A673 (cell line): ENCODE data around the gene VAT1.

ENCODE experiments used
- EZH2 ChIP-seq: fragments of 200-600 bp; sonication (generic); IDR thresholded peaks from 2 replicates; pipeline ENCODE4 v1.6.1; 2017; ENCODE audit warnings: borderline replicate concordance, low read depth, mild to moderate bottlenecking, mixed read lengths, antibody characterized with exemption, low read length; ENCODE audit not compliant: poor library complexity, severe bottlenecking
- TF ChIP-seq, protein P1 (sequence below): fragments of 300-800, 200-600 bp; sonication (generic); conservative IDR thresholded peaks from 2 replicates; pipeline ENCODE4 v1.5.1; 2017; ENCODE audit warnings: low read depth, mild to moderate bottlenecking, antibody characterized with exemption, low read length, moderate library complexity, mixed read lengths

DNA sequence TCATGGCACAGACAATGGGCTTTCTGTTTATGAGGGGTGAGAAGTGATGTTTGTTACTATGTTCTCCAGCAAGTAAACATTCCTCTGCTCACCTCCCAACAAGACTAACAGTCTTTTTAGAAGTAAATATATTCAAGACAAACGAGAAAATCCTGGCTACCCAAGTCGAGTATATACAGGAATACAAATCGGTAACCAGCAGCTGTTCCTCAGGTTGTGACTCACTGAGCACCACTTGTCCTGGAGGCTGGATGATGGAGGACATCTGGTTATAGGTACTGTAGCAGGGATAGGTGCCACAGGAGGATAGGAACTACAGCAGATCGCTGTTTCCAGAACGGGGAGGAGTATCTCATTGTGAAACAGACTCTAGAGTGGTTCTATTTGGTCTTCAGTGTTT is 29.3 kb downstream of the VAT1 start:
- TF ChIP-seq, protein P1, sequence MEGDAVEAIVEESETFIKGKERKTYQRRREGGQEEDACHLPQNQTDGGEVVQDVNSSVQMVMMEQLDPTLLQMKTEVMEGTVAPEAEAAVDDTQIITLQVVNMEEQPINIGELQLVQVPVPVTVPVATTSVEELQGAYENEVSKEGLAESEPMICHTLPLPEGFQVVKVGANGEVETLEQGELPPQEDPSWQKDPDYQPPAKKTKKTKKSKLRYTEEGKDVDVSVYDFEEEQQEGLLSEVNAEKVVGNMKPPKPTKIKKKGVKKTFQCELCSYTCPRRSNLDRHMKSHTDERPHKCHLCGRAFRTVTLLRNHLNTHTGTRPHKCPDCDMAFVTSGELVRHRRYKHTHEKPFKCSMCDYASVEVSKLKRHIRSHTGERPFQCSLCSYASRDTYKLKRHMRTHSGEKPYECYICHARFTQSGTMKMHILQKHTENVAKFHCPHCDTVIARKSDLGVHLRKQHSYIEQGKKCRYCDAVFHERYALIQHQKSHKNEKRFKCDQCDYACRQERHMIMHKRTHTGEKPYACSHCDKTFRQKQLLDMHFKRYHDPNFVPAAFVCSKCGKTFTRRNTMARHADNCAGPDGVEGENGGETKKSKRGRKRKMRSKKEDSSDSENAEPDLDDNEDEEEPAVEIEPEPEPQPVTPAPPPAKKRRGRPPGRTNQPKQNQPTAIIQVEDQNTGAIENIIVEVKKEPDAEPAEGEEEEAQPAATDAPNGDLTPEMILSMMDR, result no peak
- no peak for TF ChIP-seq EZH2
